Tibial nerve (tissue), 4 donors: Measurements from ENCODE around the gene SLC26A11. TPM values are rescaled to one million over a fixed set of nuclear protein-coding genes. Genes with fewer than 3 reads are reported as not detected.

Source experiments
- DNase-seq, 2 donors: peaks; one replicate each; pipeline ENCODE4 v3.0.0-alpha.2; 2019; ENCODE audit warnings: low spot score in 2 of 2
- H3K27ac ChIP-seq, 4 donors: fragments of 200-600 bp; sonication (generic) in 3 of 4; one replicate each; pipeline ENCODE4 v1.5.1; 2017 to 2019; ENCODE audit warnings: mild to moderate bottlenecking in 1 of 4
- H3K27me3 ChIP-seq, 2 donors: fragments of 200-600 bp; sonication (generic) in 1 of 2; one replicate each; pipeline versions ENCODE4 v1.5.1 to v1.6.0; 2017 to 2019
- H3K36me3 ChIP-seq, 3 donors: fragments of 200-600 bp; sonication (generic); one replicate each; pipeline ENCODE4 v1.5.1; 2018 to 2019
- H3K4me1 ChIP-seq, 4 donors: fragments of 200-600 bp; sonication (generic) in 3 of 4; one replicate each; pipeline ENCODE4 v1.5.1; 2017 to 2019
- H3K4me3 ChIP-seq, 4 donors: fragments of 200-600 bp; sonication (generic) in 3 of 4; one replicate each; pipeline ENCODE4 v1.5.1; 2017 to 2019; ENCODE audit warnings: mild to moderate bottlenecking in 1 of 4, moderate library complexity in 1 of 4
- H3K9me3 ChIP-seq, 4 donors: fragments of 200-600 bp; sonication (generic) in 3 of 4; one replicate each; pipeline ENCODE4 v1.5.1; 2017 to 2019
- EP300 ChIP-seq, 2 donors: sonication (generic); formaldehyde crosslinking; IDR thresholded peaks; one replicate each; pipeline ENCODE4 v1.6.1; 2017; ENCODE audit warnings: antibody characterized with exemption in 2 of 2, mild to moderate bottlenecking in 1 of 2
- POLR2A ChIP-seq, 2 donors: fragments of 450-650 bp; IDR thresholded peaks; one replicate each; pipeline ENCODE4 v1.6.1; 2017; ENCODE audit warnings: antibody characterized with exemption in 2 of 2, mild to moderate bottlenecking in 2 of 2, moderate library complexity in 2 of 2
- WGBS, 2 donors: methylation state at CpG; one replicate each; pipeline ENCODE4 v1.1.5; 2018; 5-methylcytosine and 5-hydroxymethylcytosine counted together
- total RNA-seq, 4 donors: library from RNA; depleted of rRNA; stranded (reverse); fragments of >200 nt; gene quantifications; one replicate each; pipeline ENCODE4 v1.1.0, GENCODE V29; 2016
- TF ChIP-seq, protein P1 (sequence below), 5 experiments: fragments of 200-600 bp in 3 of 5; fragments of 450-650 bp in 2 of 5; sonication (generic) in 3 of 5; IDR thresholded peaks; one replicate each; pipeline ENCODE4 v1.5.1; 2016 to 2019; ENCODE audit warnings: antibody characterized with exemption in 5 of 5, mild to moderate bottlenecking in 3 of 5, moderate library complexity in 2 of 5

Gene SLC26A11
- total RNA-seq, 4 donors from 2014 or later = 14.4 to 44.7 (median 21.5) TPM

DNA sequence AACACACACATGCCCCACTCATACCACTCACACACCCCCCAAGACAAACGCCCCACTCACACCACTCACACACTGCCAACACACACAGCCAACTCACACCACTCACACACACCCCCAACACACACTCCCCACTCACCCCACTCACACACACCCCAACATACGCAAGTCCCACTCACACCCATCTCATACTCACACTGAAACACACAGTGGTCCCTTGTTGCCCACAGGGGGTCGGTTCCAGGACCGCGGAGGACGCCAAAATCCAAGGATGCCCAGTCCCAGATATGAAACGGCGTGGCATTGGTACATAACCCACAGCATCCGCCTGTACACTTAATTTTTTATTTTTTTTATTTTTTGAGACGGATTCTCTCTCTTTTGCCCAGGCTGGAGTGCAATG, 61.3 kb downstream of the SLC26A11 start:
- peaks cover 0 to 39% (median 19%) of the 10 kb centered on the region in 4 donors for H3K4me1 ChIP-seq
- H3K27me3 ChIP-seq = no peaks in the 10 kb centered on the region
- no peaks in the 10 kb centered on the region for H3K9me3 ChIP-seq
- DNase-seq = no peak
- no peak for TF ChIP-seq POLR2A (IDR thresholded peaks at IDR 0.05)
- TF ChIP-seq, protein P1, sequence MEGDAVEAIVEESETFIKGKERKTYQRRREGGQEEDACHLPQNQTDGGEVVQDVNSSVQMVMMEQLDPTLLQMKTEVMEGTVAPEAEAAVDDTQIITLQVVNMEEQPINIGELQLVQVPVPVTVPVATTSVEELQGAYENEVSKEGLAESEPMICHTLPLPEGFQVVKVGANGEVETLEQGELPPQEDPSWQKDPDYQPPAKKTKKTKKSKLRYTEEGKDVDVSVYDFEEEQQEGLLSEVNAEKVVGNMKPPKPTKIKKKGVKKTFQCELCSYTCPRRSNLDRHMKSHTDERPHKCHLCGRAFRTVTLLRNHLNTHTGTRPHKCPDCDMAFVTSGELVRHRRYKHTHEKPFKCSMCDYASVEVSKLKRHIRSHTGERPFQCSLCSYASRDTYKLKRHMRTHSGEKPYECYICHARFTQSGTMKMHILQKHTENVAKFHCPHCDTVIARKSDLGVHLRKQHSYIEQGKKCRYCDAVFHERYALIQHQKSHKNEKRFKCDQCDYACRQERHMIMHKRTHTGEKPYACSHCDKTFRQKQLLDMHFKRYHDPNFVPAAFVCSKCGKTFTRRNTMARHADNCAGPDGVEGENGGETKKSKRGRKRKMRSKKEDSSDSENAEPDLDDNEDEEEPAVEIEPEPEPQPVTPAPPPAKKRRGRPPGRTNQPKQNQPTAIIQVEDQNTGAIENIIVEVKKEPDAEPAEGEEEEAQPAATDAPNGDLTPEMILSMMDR (IDR thresholded peaks at IDR 0.05) = no peak
- H3K27ac ChIP-seq = no peak overlapping the region
- peaks cover 0 to 44% (median 0%) of the 10 kb centered on the region in 3 donors for H3K36me3 ChIP-seq
- H3K4me3 ChIP-seq = no peak overlapping the region
- 91 to 92% methylated on average over 10 of the region's 10 CpGs for WGBS, 2 donors

GRCh38 chr17:80283116-80283852, 63.1 kb downstream of the SLC26A11 start:
- Histone ChIP-seq H3K27ac (no peak overlapping the region), H3K4me3 (no peak overlapping the region), H3K27me3 (no peaks in the 10 kb centered on the region), H3K9me3 (no peaks in the 10 kb centered on the region), H3K4me1 (peaks cover 0 to 27% (median 11%) of the 10 kb centered on the region in 4 donors), H3K36me3 (peaks cover 0 to 51% (median 5%) of the 10 kb centered on the region in 3 donors)
- TF ChIP-seq, protein P1 (IDR thresholded peaks at IDR 0.05) = no peak
- TF ChIP-seq POLR2A (IDR thresholded peaks at IDR 0.05) = no peak
- TF ChIP-seq EP300 (IDR thresholded peaks at IDR 0.05) = no peak
- 76 to 77% methylated on average over 18 to 19 of the region's 19 CpGs for WGBS, 2 donors
- no peak for DNase-seq

DNA sequence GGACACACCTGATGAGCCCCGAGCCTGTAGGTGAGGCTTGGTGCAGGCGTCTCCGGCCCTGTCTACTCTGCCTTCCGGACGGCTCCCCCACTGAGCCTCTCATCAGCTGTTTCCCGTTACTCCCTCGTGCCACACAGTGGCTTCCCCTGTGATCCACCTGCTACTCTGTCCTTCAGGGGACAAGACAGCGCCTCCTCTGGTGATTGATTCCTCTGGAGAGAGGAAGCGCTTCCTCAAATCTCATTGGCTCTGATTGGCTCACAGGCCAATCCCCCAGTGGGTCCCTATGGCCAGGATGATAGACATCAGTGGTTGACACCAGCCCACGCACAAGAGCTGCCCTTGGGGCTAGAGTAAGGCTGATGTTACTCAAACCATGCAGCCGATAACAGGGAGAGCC, 64.4 kb downstream of the SLC26A11 start:
- peaks cover 0 to 55% (median 19%) of the 10 kb centered on the region in 3 donors for H3K36me3 ChIP-seq
- no peaks in the 10 kb centered on the region for H3K9me3 ChIP-seq
- no peak overlapping the region for H3K27ac ChIP-seq
- H3K4me1 ChIP-seq = peaks cover 0 to 14% (median 7%) of the 10 kb centered on the region in 4 donors
- TF ChIP-seq EP300 (IDR thresholded peaks at IDR 0.05) (no peak), POLR2A (IDR thresholded peaks at IDR 0.05) (no peak)
- TF ChIP-seq, protein P1 (IDR thresholded peaks at IDR 0.05) = no peak
- no peaks in the 10 kb centered on the region for H3K27me3 ChIP-seq
- H3K4me3 ChIP-seq = no peak overlapping the region
- DNase-seq = no peak
- 83 to 89% methylated on average over 11 of the region's 11 CpGs for WGBS, 2 donors

- Histone ChIP-seq H3K27ac (no peak overlapping the region), H3K9me3 (no peaks in the 10 kb centered on the region), H3K4me1 (peaks cover 0 to 7% (median 1%) of the 10 kb centered on the region in 4 donors), H3K27me3 (no peaks in the 10 kb centered on the region), H3K4me3 (no peak overlapping the region), H3K36me3 (peaks cover 3 to 63% (median 26%) of the 10 kb centered on the region in 3 donors)
- WGBS, 2 donors = 94 to 98% methylated on average over 13 to 14 of the region's 19 CpGs
- TF ChIP-seq POLR2A (IDR thresholded peaks at IDR 0.05) (no peak), EP300 (IDR thresholded peaks at IDR 0.05) (no peak)
- TF ChIP-seq, protein P1 (IDR thresholded peaks at IDR 0.05) = no peak
- no peak for DNase-seq
Observed at GRCh38 chr17:80285237-80285920, 65.2 kb downstream of the SLC26A11 start.

GRCh38 chr17:80286638-80286960, 66.4 kb downstream of the SLC26A11 start:
- Histone ChIP-seq H3K4me1 (peaks cover 0 to 7% (median 0%) of the 10 kb centered on the region in 4 donors), H3K9me3 (no peaks in the 10 kb centered on the region), H3K36me3 (peaks cover 3 to 71% (median 32%) of the 10 kb centered on the region in 3 donors)

More at GRCh38 chr17:80286638-80286960, 66.4 kb downstream of the SLC26A11 start:
- 88 to 92% methylated on average over 4 to 5 of the region's 5 CpGs for WGBS, 2 donors
- Histone ChIP-seq H3K27me3 (no peaks in the 10 kb centered on the region), H3K27ac (no peak overlapping the region), H3K4me3 (no peak overlapping the region)
- TF ChIP-seq, protein P1 (IDR thresholded peaks at IDR 0.05) = no peak
- TF ChIP-seq EP300 (IDR thresholded peaks at IDR 0.05) = no peak
- TF ChIP-seq POLR2A (IDR thresholded peaks at IDR 0.05) = no peak
- no peak for DNase-seq
